SK-N-SH (cell line): Measurements from ENCODE around the gene ZC3H13.

Experiments used
- CTCF ChIP-seq: fragments of 200-600 bp; sonication (generic); IDR thresholded peaks from 2 replicates; pipeline ENCODE4 v1.6.1; 2017; ENCODE audit warnings: antibody characterized with exemption, mild to moderate bottlenecking, moderate library complexity
- EZH2phosphoT487 ChIP-seq: fragments of 200-600 bp; sonication (generic); IDR thresholded peaks from 2 replicates; pipeline ENCODE4 v1.6.1; 2017; ENCODE audit warnings: low read depth, mixed run types, mild to moderate bottlenecking, antibody characterized with exemption, moderate library complexity, borderline replicate concordance
- REST ChIP-seq: IDR thresholded peaks from 2 replicates; pipeline ENCODE4 v1.6.1; 2012; ENCODE audit warnings: mild to moderate bottlenecking, low read depth, low read length, moderate library complexity
- RXRA ChIP-seq: IDR thresholded peaks from 2 replicates; pipeline ENCODE4 v1.4.0; 2012; ENCODE audit warnings: low read depth, mild to moderate bottlenecking, borderline replicate concordance
- TEAD4 ChIP-seq: IDR thresholded peaks from 2 replicates; pipeline ENCODE4 v1.4.0; 2012; ENCODE audit warnings: mild to moderate bottlenecking, borderline replicate concordance; ENCODE audit not compliant: insufficient read depth

- no peak for TF ChIP-seq CTCF
- TF ChIP-seq REST = no peak
- no peak for TF ChIP-seq RXRA
- TF ChIP-seq TEAD4 = no peak
- no peak for TF ChIP-seq EZH2phosphoT487
Observed at GRCh38 chr13:45926741-45927140, 125.8 kb downstream of the ZC3H13 start.
